HEK293 (cell line): ENCODE measurements around the gene SPATA21.
"Not testable (repeated sequence)": the region's sequence is repeated elsewhere in the genome, so short reads cannot be mapped to it uniquely, and the experiment has no call there.

Experiments used
- CTCF ChIA-PET: fragments of 350-600 bp; formaldehyde crosslinking; extraction: SDS; loops from one replicate; lab custom pipeline; 2021; ENCODE audit warnings: antibody characterized with exemption; lab: Yijun Ruan, JAX
- POLR2A ChIA-PET: fragments of 300-600 bp; formaldehyde crosslinking; extraction: SDS; loops from one replicate; lab custom pipeline; 2020; ENCODE audit warnings: antibody characterized with exemption, inconsistent platforms; lab: Yijun Ruan, JAX
- H3K27ac ChIP-seq: fragments of 200-500 bp; sonication (Bioruptor generic); 2 replicates; pipeline ENCODE4 v1.5.1; 2014; ENCODE audit warnings: low read depth, low read length, control low read depth, inconsistent platforms; ENCODE audit errors: extremely low read depth
- H3K36me3 ChIP-seq, 2 experiments: fragments of 200-500 bp in 1 of 2; sonication (Bioruptor generic) in 1 of 2; 1 replicate in 1 of 2; 2 replicates in 1 of 2; pipeline ENCODE4 v1.5.1; 2014 to 2017; ENCODE audit warnings: inconsistent platforms in 2 of 2, low read length in 2 of 2; ENCODE audit not compliant: control insufficient read depth in 2 of 2, insufficient read depth in 1 of 2
- H3K4me1 ChIP-seq: fragments of 200-500 bp; sonication (Bioruptor generic); 2 replicates; pipeline ENCODE4 v1.5.1; 2014; ENCODE audit warnings: mild to moderate bottlenecking, low read length, inconsistent platforms; ENCODE audit not compliant: control insufficient read depth, insufficient read depth
- H3K4me3 ChIP-seq: 2 replicates; pipeline ENCODE4 v1.5.1; 2011; ENCODE audit warnings: low read depth, mild to moderate bottlenecking, control low read depth, low read length, moderate library complexity
- H3K9me3 ChIP-seq: fragments of 200-500 bp; sonication (Bioruptor generic); 2 replicates; pipeline ENCODE4 v1.5.1; 2014; ENCODE audit warnings: low read depth, low read length, inconsistent platforms; ENCODE audit not compliant: control insufficient read depth, insufficient read depth
- FEZF1 ChIP-seq: fragments of 450-650 bp; formaldehyde crosslinking; IDR thresholded peaks from 2 replicates; pipeline ENCODE4 v1.5.1; 2016; ENCODE audit warnings: missing biosample characterization, missing genetic modification characterization
- KLF10 ChIP-seq: fragments of 450-650 bp; IDR thresholded peaks from 2 replicates; pipeline ENCODE4 v1.5.1; 2018; ENCODE audit warnings: missing biosample characterization, mild to moderate bottlenecking, missing genetic modification characterization
- ZBTB1 ChIP-seq: fragments of 450-650 bp; formaldehyde crosslinking; IDR thresholded peaks from 2 replicates; pipeline ENCODE4 v1.5.1; 2016; ENCODE audit warnings: missing biosample characterization, missing genetic modification characterization
- ZBTB21 ChIP-seq: fragments of 450-650 bp; formaldehyde crosslinking; IDR thresholded peaks from 2 replicates; pipeline ENCODE4 v1.5.1; 2017; ENCODE audit warnings: missing biosample characterization, missing genetic modification characterization
- ZNF266 ChIP-seq: fragments of 450-650 bp; formaldehyde crosslinking; IDR thresholded peaks from 2 replicates; pipeline ENCODE4 v1.5.1; 2016; ENCODE audit warnings: missing biosample characterization, missing genetic modification characterization, low read depth
- ZNF341 ChIP-seq: fragments of 450-650 bp; formaldehyde crosslinking; IDR thresholded peaks from 2 replicates; pipeline ENCODE4; 2016; ENCODE audit warnings: low read depth, missing biosample characterization, missing genetic modification characterization
- ZNF560 ChIP-seq: fragments of 450-650 bp; formaldehyde crosslinking; IDR thresholded peaks from 2 replicates; pipeline ENCODE4 v1.5.1; 2017; ENCODE audit warnings: missing biosample characterization, missing genetic modification characterization, borderline replicate concordance
- ZNF596 ChIP-seq: fragments of 450-650 bp; IDR thresholded peaks from 2 replicates; pipeline ENCODE4 v1.5.0; 2018; ENCODE audit warnings: missing biosample characterization, mild to moderate bottlenecking, missing genetic modification characterization, moderate library complexity
- ZNF664 ChIP-seq: fragments of 450-650 bp; formaldehyde crosslinking; IDR thresholded peaks from 2 replicates; pipeline ENCODE4 v1.5.1; 2016; ENCODE audit warnings: missing biosample characterization, missing genetic modification characterization
- ZNF768 ChIP-seq: fragments of 450-650 bp; formaldehyde crosslinking; IDR thresholded peaks from 2 replicates; pipeline ENCODE4 v1.5.1; 2018; ENCODE audit warnings: missing biosample characterization, mild to moderate bottlenecking, missing genetic modification characterization
- ZNF777 ChIP-seq: fragments of 450-650 bp; formaldehyde crosslinking; IDR thresholded peaks from 2 replicates; pipeline ENCODE4 v1.5.1; 2017; ENCODE audit warnings: missing biosample characterization, missing genetic modification characterization, borderline replicate concordance
- ZNF843 ChIP-seq: fragments of 450-650 bp; formaldehyde crosslinking; IDR thresholded peaks from 2 replicates; pipeline ENCODE4 v1.5.1; 2016; ENCODE audit warnings: missing biosample characterization, missing genetic modification characterization
- ZSCAN16 ChIP-seq: fragments of 450-650 bp; formaldehyde crosslinking; IDR thresholded peaks from 2 replicates; pipeline ENCODE4 v1.5.1; 2016; ENCODE audit warnings: missing biosample characterization, missing genetic modification characterization
- ZXDB ChIP-seq: fragments of 450-650 bp; formaldehyde crosslinking; IDR thresholded peaks from 2 replicates; pipeline ENCODE4 v1.5.1; 2016; ENCODE audit warnings: missing biosample characterization, missing genetic modification characterization
- TF ChIP-seq, protein P1 (sequence below): fragments of 450-650 bp; formaldehyde crosslinking; IDR thresholded peaks from 2 replicates; pipeline ENCODE4 v1.5.1; 2016; ENCODE audit warnings: missing biosample characterization, missing genetic modification characterization
- TF ChIP-seq, protein P2 (sequence below): fragments of 450-650 bp; formaldehyde crosslinking; IDR thresholded peaks from 2 replicates; pipeline ENCODE4 v1.5.0; 2017; ENCODE audit warnings: missing biosample characterization, missing genetic modification characterization, borderline replicate concordance
- TF ChIP-seq, protein P3 (sequence below): fragments of 450-650 bp; formaldehyde crosslinking; IDR thresholded peaks from 2 replicates; pipeline ENCODE4 v1.5.1; 2016; ENCODE audit warnings: missing biosample characterization, missing genetic modification characterization, low read depth
- TF ChIP-seq, protein P4 (sequence below): fragments of 450-650 bp; formaldehyde crosslinking; IDR thresholded peaks from 2 replicates; pipeline ENCODE4 v1.5.1; 2016; ENCODE audit warnings: missing biosample characterization, missing genetic modification characterization
- TF ChIP-seq, protein P5 (sequence below): fragments of 450-650 bp; formaldehyde crosslinking; IDR thresholded peaks from 2 replicates; pipeline ENCODE4 v1.5.1; 2016; ENCODE audit warnings: missing biosample characterization, missing genetic modification characterization
- TF ChIP-seq, protein P6 (sequence below): sonication (generic); formaldehyde crosslinking; IDR thresholded peaks from 2 replicates; pipeline ENCODE4 v1.8.1; 2022; ENCODE audit warnings: mild to moderate bottlenecking, moderate library complexity, missing genetic modification reagents

The SPATA21 gene

DNA sequence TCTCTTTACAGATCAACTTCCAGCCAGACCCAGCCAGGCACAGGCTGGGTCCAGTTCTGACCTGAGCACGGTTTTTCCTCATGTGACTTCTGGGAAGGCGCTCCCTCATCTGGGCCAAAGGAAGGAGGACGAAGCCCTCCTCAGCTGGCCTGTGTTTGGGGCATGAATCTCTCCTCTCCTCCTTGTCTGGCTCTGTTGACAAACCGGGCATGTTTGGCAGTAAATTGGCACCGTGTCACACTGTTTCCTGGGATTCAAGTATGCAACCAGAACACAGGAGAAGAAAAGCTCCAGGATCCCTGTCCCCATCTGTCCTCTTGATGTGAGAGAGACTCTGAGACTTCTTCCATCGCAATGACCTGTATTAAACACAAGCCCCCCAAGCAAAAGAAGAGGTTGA lies 21.6 kb upstream of the SPATA21 start:
- Histone ChIP-seq H3K4me1 (no peaks in the 10 kb centered on the region), H3K27ac (no peak overlapping the region), H3K36me3 (peaks cover 27 to 84% of the 10 kb centered on the region in 2 experiments; a peak in 2 of 3 replicates), H3K9me3 (no peaks in the 10 kb centered on the region), H3K4me3 (no peak overlapping the region)
- ChIA-PET CTCF (interaction anchor here (0.7 kb wide), 1 partner anchor 1578 kb away, joined by 4 read pairs; no protein-coding TSS in a partner anchor), POLR2A (no interaction called here)
- TF ChIP-seq, protein P1, sequence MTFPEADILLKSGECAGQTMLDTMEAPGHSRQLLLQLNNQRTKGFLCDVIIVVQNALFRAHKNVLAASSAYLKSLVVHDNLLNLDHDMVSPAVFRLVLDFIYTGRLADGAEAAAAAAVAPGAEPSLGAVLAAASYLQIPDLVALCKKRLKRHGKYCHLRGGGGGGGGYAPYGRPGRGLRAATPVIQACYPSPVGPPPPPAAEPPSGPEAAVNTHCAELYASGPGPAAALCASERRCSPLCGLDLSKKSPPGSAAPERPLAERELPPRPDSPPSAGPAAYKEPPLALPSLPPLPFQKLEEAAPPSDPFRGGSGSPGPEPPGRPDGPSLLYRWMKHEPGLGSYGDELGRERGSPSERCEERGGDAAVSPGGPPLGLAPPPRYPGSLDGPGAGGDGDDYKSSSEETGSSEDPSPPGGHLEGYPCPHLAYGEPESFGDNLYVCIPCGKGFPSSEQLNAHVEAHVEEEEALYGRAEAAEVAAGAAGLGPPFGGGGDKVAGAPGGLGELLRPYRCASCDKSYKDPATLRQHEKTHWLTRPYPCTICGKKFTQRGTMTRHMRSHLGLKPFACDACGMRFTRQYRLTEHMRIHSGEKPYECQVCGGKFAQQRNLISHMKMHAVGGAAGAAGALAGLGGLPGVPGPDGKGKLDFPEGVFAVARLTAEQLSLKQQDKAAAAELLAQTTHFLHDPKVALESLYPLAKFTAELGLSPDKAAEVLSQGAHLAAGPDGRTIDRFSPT (tag by site-specific recombination) = no peak
- TF ChIP-seq ZBTB21 (tag by site-specific recombination) = no peak
- no peak for TF ChIP-seq ZNF664
- TF ChIP-seq ZNF777 (tag by site-specific recombination) = no peak
- TF ChIP-seq ZBTB1 (tag by site-specific recombination) = no peak
- TF ChIP-seq ZSCAN16 (tag by site-specific recombination) = no peak
- TF ChIP-seq FEZF1 (tag by site-specific recombination) = no peak
- TF ChIP-seq, protein P2, sequence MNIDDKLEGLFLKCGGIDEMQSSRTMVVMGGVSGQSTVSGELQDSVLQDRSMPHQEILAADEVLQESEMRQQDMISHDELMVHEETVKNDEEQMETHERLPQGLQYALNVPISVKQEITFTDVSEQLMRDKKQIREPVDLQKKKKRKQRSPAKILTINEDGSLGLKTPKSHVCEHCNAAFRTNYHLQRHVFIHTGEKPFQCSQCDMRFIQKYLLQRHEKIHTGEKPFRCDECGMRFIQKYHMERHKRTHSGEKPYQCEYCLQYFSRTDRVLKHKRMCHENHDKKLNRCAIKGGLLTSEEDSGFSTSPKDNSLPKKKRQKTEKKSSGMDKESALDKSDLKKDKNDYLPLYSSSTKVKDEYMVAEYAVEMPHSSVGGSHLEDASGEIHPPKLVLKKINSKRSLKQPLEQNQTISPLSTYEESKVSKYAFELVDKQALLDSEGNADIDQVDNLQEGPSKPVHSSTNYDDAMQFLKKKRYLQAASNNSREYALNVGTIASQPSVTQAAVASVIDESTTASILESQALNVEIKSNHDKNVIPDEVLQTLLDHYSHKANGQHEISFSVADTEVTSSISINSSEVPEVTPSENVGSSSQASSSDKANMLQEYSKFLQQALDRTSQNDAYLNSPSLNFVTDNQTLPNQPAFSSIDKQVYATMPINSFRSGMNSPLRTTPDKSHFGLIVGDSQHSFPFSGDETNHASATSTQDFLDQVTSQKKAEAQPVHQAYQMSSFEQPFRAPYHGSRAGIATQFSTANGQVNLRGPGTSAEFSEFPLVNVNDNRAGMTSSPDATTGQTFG (tag by site-specific recombination) = no peak
- TF ChIP-seq KLF10 (tag by site-specific recombination) = no peak
- TF ChIP-seq ZNF266 (tag by site-specific recombination) = no peak
- TF ChIP-seq ZXDB (tag by site-specific recombination) = no peak
- TF ChIP-seq ZNF341 (tag by site-specific recombination) = no peak
- TF ChIP-seq ZNF560 = no peak
- TF ChIP-seq, protein P3, sequence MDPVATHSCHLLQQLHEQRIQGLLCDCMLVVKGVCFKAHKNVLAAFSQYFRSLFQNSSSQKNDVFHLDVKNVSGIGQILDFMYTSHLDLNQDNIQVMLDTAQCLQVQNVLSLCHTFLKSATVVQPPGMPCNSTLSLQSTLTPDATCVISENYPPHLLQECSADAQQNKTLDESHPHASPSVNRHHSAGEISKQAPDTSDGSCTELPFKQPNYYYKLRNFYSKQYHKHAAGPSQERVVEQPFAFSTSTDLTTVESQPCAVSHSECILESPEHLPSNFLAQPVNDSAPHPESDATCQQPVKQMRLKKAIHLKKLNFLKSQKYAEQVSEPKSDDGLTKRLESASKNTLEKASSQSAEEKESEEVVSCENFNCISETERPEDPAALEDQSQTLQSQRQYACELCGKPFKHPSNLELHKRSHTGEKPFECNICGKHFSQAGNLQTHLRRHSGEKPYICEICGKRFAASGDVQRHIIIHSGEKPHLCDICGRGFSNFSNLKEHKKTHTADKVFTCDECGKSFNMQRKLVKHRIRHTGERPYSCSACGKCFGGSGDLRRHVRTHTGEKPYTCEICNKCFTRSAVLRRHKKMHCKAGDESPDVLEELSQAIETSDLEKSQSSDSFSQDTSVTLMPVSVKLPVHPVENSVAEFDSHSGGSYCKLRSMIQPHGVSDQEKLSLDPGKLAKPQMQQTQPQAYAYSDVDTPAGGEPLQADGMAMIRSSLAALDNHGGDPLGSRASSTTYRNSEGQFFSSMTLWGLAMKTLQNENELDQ = no peak
- no peak for TF ChIP-seq ZNF843 (tag by site-specific recombination)
- no peak for TF ChIP-seq ZNF596
- TF ChIP-seq, protein P4, sequence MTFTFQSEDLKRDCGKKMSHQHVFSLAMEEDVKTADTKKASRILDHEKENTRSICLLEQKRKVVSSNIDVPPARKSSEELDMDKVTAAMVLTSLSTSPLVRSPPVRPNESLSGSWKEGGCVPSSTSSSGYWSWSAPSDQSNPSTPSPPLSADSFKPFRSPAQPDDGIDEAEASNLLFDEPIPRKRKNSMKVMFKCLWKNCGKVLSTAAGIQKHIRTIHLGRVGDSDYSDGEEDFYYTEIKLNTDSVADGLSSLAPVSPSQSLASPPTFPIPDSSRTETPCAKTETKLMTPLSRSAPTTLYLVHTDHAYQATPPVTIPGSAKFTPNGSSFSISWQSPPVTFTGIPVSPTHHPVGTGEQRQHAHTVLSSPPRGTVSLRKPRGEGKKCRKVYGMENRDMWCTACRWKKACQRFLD (tag by site-specific recombination) = no peak
- TF ChIP-seq, protein P5, sequence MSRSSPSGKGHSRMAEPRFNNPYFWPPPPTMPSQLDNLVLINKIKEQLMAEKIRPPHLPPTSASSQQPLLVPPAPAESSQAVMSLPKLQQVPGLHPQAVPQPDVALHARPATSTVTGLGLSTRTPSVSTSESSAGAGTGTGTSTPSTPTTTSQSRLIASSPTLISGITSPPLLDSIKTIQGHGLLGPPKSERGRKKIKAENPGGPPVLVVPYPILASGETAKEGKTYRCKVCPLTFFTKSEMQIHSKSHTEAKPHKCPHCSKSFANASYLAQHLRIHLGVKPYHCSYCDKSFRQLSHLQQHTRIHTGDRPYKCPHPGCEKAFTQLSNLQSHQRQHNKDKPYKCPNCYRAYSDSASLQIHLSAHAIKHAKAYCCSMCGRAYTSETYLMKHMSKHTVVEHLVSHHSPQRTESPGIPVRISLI (tag by site-specific recombination) = no peak
- no peak for TF ChIP-seq ZNF768 (tag by site-specific recombination)
- TF ChIP-seq, protein P6, sequence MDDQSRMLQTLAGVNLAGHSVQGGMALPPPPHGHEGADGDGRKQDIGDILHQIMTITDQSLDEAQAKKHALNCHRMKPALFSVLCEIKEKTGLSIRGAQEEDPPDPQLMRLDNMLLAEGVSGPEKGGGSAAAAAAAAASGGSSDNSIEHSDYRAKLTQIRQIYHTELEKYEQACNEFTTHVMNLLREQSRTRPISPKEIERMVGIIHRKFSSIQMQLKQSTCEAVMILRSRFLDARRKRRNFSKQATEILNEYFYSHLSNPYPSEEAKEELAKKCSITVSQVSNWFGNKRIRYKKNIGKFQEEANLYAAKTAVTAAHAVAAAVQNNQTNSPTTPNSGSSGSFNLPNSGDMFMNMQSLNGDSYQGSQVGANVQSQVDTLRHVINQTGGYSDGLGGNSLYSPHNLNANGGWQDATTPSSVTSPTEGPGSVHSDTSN = no peak

DNA sequence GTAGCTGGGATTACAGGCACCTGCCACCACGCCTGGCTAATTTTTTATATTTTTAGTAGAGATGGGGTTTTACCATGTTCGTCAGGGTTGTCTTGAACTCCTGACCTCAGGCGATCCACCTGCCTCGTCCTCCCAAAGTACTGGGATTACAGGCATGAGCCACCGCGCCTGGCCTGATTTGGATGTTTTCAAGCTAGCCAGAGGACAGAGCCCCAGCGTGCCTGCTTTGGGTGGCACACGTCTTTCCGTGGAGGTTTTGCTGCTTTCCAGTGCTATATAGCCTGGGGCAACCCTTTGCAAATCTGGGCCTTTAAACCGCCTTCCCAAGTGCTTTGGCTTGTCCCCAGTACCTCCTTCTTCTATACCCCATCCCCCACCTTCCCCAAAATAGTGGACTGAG lies 18.9 kb upstream of the SPATA21 start:
- H3K27ac ChIP-seq, H3K4me3 ChIP-seq, POLR2A ChIA-PET, H3K4me1 ChIP-seq, H3K9me3 ChIP-seq, CTCF ChIA-PET: not testable (repeated sequence)
- peaks cover 41 to 92% of the 10 kb centered on the region in 2 experiments for H3K36me3 ChIP-seq

DNA sequence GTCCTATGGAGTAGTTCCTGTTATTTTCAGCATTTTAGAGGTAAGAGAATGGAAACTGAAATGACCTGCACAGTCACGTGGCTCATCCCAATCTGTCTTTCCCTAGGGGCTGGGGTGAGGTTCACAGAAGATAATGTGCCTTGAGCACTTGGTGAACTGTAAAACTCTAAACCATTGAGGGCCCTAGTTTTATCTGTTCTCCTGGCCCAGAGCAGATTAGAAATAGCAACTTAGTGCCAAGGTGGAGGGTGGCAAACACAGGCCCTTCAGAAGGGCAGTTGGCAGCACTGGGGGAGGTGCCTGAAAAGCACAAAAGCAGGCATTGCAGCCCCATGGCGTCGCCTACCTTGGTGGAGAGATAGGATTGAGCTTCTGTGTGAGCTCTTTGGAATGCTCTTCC lies 17.7 kb upstream of the SPATA21 start:
- H3K4me3 ChIP-seq, CTCF ChIA-PET, H3K27ac ChIP-seq, POLR2A ChIA-PET, H3K4me1 ChIP-seq, H3K9me3 ChIP-seq: not testable (repeated sequence)
- peaks cover 48 to 98% of the 10 kb centered on the region in 2 experiments for H3K36me3 ChIP-seq
